Glomerular visceral epithelial cell (primary cell): ENCODE results near the gene ANKRD11.
A peak's percentile ranks its signal among the peaks of the same experiment; 100 is the strongest.
"Not testable (repeated sequence)": the region's sequence is repeated elsewhere in the genome, so short reads cannot be mapped to it uniquely, and the experiment has no call there.

Source experiments
- DNase-seq: peaks from one replicate; pipeline ENCODE4 v3.0.0-alpha.2; 2016; ENCODE audit errors: extremely low spot score

The ANKRD11 gene

DNA sequence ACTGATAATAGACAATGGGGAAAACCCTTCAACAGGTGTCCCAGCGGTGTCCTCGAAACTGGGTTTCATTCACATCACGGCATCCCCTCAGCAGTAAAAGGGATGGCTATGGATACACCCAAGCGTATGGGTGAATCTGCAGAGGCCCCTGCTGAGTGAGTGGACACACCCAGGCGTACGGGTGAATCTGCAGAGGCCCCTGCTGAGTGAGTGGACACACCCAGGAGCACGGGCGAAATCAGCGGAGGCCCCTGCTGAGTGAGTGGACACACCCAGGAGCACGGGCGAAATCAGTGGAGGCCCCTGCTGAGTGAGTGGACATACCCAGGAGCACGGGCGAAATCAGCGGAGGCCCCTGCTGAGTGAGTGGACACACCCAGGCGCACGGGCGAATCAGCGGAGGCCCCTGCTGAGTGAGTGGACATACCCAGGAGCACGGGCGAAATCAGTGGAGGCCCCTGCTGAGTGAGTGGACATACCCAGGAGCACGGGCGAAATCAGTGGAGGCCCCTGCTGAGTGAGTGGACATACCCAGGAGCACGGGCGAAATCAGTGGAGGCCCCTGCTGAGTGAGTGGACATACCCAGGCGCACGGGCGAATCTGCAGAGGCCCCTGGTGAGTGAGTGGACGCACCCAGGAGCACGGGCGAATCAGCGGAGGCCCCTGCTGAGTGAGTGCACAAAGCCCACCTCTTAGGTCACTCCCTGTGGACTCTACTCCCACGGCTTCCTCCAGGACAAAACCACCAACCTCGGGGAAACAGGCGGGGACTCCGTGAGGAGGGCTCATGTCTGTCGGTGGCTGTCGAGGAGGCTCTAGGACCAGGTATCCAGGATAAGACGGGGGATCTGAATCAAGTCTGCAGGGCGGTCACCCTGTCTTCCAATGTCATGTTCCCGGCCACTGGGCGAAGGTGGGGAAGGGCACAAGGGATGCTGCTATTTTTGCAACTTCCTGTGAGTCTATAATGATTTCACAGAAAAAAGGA lies 161.7 kb downstream of the ANKRD11 start:
- not testable (repeated sequence) for DNase-seq

DNA sequence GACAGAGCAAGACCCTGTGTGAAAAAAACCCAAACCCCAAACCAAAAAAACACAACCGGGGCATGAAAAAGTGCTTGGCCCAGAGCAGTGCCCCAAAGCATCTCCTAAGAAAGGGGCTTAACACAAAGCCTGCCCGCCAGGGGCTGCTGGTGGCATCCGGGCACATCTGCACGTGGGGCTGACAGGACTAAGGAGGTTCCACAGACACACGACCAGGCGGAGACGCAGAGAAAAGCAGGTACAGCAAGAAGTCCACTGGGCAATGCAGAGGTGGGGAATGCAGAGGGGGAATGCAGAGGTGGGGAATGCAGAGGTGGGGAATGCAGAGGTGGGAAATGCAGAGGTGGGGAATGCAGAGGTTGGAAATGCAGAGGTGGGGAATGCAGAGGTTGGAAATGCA lies 163.6 kb downstream of the ANKRD11 start:
- DNase-seq = no peak

DNA sequence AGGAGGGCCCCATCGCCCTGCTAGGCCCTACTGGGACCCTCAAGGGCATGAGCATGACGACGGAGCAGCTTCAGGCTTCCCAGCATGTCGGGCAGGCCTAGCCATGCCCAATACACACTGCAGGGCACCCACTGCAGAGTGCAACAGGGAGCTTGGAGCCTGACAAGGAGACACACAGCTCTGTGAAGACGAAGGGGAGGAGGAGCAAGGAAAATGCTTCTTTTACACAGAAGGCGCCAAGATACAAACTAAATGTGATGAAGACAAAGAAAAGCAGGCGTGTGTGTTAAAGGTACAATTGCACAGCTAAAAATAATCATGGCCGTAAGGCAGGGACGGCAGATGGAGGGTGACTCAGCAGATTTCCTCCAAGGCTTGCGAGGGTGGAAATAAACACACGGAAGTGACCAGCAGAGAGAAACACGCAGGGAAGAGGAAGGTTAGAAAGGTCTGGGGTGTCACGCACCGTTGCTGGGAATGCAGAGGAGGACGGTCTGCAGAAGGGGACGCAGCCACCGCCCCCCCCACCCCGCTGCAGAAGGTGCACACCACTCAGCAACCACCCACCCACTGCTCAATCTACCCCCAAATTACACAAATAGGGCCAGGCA lies 164.4 kb downstream of the ANKRD11 start:
- peak; percentile 47 for DNase-seq

DNA sequence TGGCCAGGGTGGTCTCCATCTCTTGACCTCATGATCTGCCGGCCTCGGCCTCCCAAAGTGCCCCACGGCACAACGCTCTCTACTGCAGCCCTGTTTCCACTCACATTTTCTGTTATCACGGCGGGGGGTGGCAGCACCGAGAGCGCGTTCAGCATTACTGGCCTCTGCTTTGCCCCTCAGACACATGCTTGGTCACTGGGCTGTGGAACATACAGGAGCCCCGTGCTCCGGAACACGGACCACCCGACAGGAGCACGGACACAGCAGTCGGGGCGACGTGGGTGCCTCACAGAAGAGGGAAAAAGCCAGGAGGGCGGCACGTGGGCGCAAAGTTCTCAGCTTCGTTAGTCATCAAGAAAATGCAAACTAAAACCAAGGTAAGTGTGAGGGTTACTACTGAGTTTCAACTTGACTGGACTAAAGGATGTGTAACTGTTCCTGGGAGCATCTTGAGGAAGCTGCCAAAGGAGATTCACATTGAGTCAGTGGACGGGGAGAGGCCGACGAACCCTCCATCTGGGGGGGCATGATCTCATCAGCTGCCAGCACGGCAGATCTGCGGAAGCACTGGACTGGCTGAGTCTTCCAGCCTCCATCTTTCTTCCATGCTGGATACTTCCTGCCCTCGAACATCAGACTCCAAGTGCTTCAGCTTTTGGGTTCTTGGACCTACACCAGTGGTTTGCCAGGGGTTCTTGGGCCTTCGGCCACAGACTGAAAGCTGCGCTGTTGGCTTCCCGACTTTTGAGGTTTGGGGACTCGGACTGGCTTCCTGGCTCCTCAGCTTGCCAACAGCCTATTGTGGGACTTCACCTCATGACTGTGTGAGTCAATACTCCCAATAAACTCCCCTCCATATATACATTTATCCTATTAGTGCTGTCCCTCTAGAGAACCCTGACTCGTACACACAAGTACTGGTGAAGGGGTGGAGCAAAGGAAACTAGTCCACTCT lies 166.0 kb downstream of the ANKRD11 start:
- peak; percentile 89 for DNase-seq

DNA sequence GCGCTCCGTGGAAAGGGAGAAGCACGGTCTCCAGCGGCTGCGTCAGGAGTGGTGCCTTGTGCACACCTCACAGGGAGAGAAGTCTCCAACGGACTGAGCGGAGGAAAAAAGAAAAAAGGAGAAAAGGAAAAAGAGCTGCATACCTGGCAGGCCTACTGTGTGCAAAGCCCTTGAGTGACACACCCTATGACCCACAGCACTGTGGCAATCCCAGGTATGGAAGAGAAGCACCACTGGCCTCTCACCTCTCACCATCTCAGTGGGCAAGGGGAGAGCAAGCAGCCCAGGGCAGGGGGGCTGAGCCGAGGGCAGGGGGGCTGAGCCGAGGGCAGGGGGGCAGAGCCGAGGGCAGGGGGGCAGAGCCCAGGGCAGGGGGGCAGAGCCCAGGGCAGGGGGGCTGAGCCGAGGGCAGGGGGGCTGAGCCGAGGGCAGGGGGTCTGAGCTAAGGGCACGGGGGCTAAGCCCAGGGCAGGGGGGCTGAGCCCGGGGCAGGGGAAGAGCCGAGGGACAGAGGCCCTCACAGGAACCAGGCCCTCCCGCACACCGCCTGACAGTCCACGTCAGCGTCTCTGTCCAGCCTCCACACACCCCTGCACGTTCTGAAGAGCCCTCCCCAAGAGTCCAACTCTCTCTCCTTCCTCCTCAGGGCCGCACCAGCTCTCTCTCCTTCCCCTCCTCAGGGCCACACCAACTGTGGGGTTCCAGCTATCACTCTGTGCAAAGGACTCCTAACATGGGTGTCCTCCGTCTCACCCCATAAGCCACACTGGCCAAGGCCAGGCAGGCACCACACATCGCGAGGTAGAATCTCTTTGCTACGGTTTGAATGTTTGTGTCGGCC lies 167.0 kb downstream of the ANKRD11 start:
- DNase-seq = no peak

DNA sequence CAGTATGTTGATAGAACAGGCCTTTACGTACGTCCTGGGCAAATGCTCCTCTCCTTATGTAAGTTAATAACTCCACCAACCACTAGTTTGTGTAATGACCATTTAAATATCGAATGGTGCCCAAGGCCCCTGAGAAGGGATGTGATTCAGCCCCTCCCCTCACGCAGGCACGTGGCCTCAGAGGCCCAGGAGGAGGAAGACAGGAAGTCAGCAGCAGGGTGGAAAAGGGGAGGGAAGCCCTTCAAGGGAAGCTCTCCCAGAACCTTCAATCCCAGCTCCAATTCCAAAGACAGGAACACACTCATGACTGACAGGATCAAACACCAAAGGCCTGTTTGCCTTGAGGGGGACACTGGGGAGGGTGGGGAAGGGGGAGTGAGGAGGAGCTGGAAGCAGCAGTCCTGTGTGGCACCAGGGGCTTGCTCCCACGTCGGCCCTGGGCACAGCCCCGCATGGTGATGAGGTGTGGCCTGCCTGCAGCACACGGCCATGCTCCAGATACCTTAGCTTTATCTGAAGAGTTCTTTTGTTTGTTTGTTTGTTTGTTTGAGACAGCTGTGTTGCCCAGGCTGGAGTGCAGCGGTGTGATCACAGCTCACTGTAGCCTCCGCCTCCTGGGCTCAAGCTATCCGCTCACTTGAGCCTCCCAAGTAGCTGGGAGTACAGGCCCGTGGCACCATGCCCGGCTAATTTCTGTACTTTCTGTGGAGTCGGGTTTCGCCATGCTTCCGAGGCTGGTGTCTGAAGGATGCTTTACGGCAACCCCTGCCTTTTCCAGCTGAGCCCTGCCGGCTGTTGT lies 167.8 kb downstream of the ANKRD11 start:
- peak; percentile 42 for DNase-seq

DNA sequence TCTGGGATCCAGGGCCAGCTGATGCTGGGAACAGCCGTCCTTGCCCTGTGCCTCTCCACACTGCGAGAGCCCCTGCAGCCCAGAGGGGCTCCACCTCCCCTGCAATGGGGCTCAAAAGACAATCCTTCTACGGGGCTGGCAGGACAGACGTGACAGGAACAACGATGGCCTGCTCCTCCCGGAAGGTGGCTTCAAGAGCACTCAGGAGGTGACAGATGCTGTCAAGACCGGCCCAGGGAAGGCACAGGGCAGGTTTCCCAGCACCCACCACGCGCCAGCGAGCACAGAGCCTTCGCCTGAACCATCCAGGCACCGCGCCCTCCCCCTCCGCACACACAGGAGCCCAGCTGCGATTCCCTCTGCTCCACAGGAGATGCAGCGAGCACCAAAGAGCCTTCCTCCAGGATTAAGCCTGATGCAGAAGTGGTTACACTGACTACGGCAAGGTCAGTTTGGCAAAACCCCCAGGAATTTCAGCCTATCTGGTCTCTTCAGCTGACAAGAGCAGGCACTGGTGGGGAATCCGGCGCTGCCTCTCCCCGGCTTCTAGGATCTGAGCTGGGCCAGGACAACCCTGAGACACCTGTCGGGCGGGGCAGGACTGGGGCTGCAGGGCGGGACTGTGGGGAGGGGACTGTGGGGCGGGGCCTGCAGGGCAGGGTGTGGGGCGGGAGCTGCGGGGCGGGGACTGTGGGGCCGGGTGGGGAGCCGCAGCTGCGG lies 169.4 kb downstream of the ANKRD11 start:
- DNase-seq = peak; percentile 71

DNA sequence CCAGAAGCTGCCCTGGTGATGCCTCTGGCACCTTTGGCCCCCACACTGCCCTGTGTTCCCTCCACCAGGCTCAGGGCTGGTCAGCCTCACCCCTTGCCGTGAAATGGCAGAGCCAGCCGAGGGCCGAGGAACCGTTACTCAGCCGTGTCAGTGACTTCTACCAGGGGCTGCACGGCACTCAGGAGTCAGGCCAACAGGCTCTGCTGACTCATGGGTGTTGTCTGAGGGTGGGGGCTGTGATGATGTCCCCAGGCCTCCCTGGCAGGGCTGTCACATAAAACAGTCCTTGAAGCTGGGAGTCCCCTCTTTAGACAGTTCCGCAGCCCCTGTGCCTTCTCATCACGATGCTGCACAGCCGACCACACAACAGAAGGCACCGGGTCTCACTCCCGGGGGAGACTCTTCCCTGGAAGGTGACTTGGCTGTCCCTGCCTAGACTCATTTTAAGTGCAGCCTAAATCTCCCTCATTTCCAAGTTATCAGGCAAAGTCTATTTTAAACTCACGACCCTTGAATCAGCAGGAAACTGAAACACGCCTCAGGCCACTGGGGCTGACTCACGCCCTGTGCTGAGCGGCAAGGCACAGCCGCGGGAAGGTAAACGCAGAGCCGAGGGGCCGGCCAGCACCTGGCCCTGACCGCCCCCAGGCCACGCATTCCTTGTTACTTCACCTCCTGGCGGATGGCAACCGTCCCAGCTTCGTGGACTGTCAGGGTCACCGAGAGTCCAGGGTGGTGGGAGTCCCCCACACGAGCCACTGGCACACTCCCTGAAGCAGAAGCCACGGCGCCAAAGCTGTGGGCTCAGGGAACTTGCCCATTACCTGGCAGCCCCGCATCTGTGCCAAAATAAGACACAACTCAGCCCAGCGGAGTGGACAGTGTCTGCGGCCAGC lies 170.2 kb downstream of the ANKRD11 start:
- peak; percentile 78 for DNase-seq

DNA sequence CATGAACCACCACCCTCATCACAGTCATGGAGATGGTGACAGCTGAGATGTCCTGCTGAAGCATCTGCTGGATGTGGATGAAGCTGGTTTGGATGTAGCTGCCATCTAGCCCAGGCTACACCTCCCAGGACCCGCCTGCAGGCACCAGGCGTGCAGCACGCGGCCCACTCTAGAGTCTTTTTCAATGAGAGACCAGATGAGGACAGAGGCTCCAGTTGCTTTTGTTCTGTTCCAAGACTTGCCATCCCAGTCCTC lies 170.8 kb downstream of the ANKRD11 start:
- DNase-seq = no peak

DNA sequence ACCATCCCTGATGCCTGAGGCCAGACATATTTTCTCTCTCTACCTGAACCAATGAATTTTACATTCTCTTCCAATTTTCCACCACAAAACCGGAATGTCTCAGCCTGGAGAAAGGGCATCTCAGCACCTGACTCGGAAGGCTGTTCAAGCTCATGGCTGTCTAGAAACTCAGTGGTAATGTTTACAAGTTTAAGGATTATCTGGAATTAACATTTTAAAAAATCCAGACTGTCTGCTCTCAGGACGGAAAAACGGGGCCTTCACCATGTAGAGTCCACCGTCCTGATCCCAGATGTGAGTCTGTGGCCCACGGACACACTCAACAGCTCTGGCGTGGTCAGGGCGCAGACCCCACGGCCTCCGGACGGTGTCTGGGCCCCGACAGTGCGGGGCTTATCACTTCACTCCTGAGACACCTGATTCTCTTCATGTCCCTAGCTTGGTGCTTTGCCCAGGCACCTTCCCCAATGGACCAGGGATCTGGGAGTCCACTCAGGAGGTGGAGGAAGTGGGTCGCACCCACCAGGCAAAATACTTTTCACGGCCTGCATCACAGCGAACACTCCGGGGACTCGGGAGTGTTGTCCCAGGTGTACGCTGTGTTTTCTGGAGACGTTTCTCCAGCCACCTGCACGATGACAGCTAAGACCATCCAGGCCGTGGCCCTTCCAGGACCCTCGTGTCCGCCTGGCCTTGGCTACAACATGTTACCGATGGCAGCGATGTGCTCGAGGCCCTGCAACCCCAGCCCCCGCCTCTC lies 171.3 kb downstream of the ANKRD11 start:
- no peak for DNase-seq

DNA sequence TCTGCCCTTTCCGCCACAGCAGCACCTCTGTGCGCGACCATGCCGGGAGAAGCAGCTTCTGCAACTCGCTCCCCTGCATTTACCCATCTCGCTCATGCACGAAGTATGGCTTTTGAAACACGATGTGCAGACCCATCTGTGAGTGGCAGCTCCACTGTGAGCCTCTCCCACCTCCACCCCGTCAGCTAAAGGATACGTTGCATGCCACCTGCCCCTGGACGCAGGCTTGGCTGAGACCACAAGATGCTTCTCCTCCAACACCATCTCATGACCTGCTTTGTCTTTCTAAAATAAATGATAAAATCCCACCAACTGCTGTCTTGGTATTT lies 172.0 kb downstream of the ANKRD11 start:
- DNase-seq = no peak

DNA sequence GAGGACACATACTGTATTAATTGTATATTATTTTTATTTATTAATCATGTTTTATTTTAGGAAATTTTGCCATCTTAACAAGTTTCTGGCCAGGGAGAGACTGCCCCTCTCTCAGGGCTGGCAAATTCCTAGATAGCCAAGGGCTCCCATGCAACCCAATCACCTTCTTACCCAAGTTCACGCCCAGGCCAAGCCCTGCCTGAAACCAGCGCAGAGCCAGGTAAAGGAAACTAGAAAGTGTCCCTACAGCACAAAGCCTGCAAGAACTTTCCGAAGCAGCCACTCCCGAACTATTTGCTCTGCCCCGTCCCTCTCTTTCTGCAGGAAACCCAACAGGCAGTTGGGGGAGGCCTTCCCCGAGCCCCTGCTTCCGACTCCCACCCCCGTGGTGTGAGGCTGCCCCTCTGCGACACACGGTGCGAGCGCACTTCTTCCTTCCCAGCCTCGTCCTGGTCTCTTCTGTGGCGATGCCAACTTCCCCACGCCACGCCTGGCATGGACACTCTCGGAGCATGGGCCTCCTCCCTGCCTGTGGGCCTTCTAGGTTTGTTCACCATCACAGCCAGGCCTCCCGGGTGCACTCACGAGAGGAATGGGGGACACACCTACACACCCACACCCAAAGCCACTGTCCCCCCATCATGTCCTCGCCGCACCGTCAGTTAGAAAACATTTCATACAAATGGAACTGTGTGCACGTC lies 172.5 kb downstream of the ANKRD11 start:
- DNase-seq = no peak

DNA sequence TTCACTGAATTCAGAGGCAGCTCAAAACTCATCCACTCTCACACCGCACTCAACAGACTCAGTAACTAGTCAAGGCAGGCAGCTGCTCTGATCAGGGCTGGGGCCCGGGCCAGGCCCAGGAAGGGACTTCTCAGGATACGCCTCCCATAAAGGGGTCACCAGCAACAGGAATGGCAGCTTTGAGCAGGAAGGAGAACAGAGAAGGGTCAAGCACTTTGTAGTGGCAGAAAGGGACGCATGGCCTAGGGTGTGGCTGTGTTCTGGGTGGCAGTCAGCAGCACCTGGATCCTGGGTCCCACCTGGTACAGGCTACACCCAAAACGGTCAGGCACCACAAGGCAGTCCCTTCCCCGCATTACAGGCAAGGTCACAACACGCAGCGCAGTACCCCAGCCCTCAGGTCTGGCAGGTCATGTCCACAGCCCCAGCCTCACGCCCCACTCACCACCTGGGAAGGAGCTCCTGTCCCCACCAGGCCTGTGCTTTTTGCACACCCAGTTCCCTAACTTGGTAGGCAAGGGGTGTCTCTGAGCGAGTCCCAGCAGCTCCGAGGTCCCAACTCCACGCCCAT lies 173.2 kb downstream of the ANKRD11 start:
- DNase-seq = no peak

DNA sequence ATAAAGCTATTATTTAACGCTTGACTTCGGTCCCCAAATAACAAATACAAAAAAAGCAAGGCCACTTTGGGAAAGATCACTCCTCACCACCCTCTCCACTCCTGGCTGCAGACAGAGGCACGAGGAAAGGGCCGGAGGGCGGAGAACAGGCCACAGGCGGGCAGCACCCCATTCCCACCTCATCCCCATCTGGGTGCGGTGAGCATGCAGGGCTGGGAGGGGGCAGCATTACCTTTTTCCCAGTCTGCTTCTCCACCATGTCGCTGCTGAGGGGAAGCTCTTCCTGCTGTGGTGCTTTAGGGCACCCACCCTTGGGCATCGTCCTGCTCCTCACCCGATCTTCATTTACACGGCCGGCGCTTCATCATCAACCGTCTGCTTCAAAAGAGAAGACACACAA lies 173.7 kb downstream of the ANKRD11 start:
- no peak for DNase-seq

DNA sequence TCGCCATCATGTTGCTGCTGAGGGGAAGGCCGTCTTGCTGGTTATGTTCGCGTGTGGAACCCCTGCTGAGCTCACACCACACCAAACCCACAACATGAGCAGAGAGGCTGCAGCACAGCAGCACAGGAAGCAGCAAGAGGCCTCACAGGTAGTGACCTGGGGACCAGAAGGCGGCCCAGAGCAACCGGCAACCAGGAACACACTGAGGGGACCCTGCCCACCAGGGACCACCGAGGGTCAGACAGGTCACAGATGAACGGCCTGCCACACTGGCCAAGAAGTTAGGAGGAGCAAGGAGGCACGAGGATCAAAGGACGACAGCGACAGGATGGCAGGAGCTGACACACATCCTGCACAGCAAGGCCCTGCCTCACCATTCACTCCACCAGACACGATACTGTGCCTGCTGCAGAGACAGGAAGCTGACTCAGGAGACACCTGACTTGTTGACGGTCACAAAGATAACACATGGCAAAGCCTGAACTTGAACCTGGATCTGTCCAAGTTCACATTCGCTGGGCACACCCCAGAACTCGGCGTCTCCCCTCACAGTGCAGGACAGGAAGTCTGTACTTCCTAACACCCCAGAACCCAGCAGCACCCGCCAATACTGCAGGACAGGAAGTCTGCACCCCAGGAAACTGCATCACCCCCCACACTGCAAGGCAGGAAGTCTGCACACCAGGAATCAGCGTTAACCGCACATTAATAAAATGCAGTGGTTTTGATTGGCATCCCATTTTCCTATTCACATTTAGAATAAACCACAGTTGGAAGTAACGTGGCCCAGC lies 174.4 kb downstream of the ANKRD11 start:
- DNase-seq = peak; percentile 76

DNA sequence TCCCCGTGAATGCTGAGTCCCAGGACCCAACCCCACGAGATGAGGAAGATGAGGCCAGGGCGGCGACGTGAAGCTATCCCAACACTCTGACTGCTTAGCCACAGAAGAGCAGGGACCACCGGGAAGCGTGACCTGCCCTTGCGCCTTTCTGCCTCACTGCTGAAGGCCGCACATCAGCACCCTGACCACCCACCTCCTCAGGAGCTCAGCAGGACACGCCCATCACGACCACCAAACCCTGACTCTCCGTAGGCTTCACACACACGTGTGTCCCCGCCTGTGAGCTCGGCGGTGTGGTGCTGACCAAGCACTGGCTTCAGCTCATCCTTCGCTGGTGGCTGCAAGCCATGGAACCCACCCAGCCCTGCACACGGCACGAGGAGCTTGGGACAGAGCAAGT lies 175.1 kb downstream of the ANKRD11 start:
- DNase-seq = no peak
